Brain microvascular endothelial cell (primary cell): ENCODE data around the gene SUPT7L.
"Not testable (repeated sequence)": the region's sequence is repeated elsewhere in the genome, so short reads cannot be mapped to it uniquely, and the experiment has no call there.

ENCODE experiments used
- DNase-seq: peaks from one replicate; pipeline ENCODE4 v3.0.0-alpha.2; 2020
- H3K27ac ChIP-seq: fragments of 250-450 bp; sonication (Bioruptor Pico); 2 replicates; pipeline ENCODE4 v1.5.1; 2020; ENCODE audit warnings: mild to moderate bottlenecking, moderate library complexity
- H3K27me3 ChIP-seq: fragments of 250-450 bp; sonication (Bioruptor Pico); replicated peaks from 2 replicates; pipeline ENCODE4 v1.5.1; 2020; ENCODE audit warnings: mild to moderate bottlenecking
- H3K36me3 ChIP-seq: fragments of 250-450 bp; sonication (Bioruptor Pico); replicated peaks from 2 replicates; pipeline ENCODE4 v1.5.1; 2020; ENCODE audit warnings: mild to moderate bottlenecking
- H3K4me3 ChIP-seq: 2 replicates; pipeline ENCODE4 v1.5.1; 2011; ENCODE audit warnings: low read depth, mild to moderate bottlenecking, control low read depth, low read length, moderate library complexity
- in situ Hi-C: cut with HindIII; loops from 2 replicates; pipeline ENCODE4 v1.10.0; 2017; ENCODE audit warnings: low sequenced_read_pairs, low pct_ligation_motif_present
- TF ChIP-seq, protein P1 (sequence below): IDR thresholded peaks from 2 replicates; pipeline ENCODE4 v1.5.1; 2011; ENCODE audit warnings: low read depth, mild to moderate bottlenecking, moderate library complexity, low read length, control low read depth, inconsistent platforms; ENCODE audit errors: missing control alignments

Gene SUPT7L

DNA sequence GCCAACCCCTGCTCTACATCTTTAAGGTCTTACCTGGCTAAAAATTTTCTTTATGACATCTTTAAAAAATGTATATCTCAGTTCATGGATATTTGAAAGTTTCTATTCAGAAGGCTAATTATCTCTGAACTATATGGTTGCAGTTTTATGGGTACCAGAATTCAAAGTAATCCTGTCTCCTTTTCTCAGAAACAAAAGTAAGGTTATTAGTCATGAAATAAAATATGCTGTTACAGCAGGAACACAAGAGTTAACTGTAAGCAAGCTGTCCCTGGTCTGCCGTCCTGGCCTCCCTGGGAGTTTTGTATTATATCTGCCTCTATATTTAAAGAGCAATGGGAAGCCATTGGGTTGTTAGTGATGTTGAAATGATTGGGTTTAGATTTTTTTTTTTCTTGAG, 34.2 kb upstream of the SUPT7L start:
- in situ Hi-C loops, result no loop called here
- TF ChIP-seq, protein P1, sequence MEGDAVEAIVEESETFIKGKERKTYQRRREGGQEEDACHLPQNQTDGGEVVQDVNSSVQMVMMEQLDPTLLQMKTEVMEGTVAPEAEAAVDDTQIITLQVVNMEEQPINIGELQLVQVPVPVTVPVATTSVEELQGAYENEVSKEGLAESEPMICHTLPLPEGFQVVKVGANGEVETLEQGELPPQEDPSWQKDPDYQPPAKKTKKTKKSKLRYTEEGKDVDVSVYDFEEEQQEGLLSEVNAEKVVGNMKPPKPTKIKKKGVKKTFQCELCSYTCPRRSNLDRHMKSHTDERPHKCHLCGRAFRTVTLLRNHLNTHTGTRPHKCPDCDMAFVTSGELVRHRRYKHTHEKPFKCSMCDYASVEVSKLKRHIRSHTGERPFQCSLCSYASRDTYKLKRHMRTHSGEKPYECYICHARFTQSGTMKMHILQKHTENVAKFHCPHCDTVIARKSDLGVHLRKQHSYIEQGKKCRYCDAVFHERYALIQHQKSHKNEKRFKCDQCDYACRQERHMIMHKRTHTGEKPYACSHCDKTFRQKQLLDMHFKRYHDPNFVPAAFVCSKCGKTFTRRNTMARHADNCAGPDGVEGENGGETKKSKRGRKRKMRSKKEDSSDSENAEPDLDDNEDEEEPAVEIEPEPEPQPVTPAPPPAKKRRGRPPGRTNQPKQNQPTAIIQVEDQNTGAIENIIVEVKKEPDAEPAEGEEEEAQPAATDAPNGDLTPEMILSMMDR, result no peak

GRCh38 chr2:27690052-27690451, 26.6 kb upstream of the SUPT7L start:
- DNase-seq, result no peak
- Histone ChIP-seq H3K4me3 (no peak overlapping the region), H3K36me3 (peaks cover 25% of the 10 kb centered on the region), H3K27ac (no peak overlapping the region), H3K27me3 (no peaks in the 10 kb centered on the region)
- in situ Hi-C loops, result no loop called here
- TF ChIP-seq, protein P1, result no peak

More for the DNA sequence above, 34.2 kb upstream of the SUPT7L start:
- Histone ChIP-seq H3K27me3 (no peaks in the 10 kb centered on the region), H3K4me3 (no peak overlapping the region), H3K36me3 (peaks cover 4% of the 10 kb centered on the region), H3K27ac (no peak overlapping the region)
- DNase-seq, result no peak

DNA sequence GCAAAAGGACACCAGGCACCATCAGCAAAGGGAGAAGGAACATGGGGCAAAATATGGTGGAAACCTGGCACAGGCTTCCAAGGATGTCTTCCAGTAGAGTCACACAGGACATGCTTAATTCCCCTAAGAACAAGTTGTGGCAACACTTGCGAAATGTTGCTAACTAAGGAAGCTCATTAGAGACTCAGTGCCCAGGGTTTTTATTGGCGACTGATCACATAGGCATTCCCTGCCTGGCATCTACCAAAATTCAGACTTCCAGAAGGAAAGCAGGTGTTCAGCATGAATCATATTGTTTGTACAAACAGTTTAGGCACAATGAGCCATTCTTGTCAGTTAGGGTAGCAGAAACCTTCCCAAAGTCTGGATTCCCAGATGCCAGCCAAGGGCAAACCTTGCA, 26.0 kb upstream of the SUPT7L start:
- Histone ChIP-seq H3K36me3 (peaks cover 26% of the 10 kb centered on the region), H3K4me3 (no peak overlapping the region), H3K27ac (no peak overlapping the region), H3K27me3 (no peaks in the 10 kb centered on the region)
- TF ChIP-seq, protein P1, result no peak
- no peak for DNase-seq
- in situ Hi-C loops, result no loop called here

GRCh38 chr2:27687232-27687631, 23.8 kb upstream of the SUPT7L start:
- no peak overlapping the region for H3K27ac ChIP-seq
- in situ Hi-C loops, result no loop called here
- TF ChIP-seq, protein P1, result no peak
- H3K4me3 ChIP-seq, result no peak overlapping the region
- peaks cover 35% of the 10 kb centered on the region for H3K36me3 ChIP-seq
- no peak for DNase-seq
- no peaks in the 10 kb centered on the region for H3K27me3 ChIP-seq

DNA sequence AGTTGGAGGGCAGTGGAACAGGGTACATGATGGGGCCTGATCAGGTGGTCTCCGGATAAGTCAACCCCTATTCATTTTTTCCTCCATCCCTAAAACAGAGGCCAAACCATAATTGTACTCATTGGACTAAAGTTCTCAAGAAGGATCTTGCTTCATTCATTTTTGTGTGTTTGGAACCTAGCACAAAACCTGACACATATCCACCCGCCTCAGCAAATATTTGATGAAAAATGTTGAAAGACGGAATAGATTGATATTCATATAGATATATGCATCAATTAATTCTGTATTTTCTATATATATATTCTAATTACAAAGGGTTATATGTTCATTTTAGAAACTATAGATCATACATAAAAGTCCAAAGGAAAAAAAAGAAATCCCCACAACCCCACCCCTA, 22.2 kb upstream of the SUPT7L start:
- DNase-seq, result no peak
- Histone ChIP-seq H3K27me3 (no peaks in the 10 kb centered on the region), H3K36me3 (peaks cover 35% of the 10 kb centered on the region), H3K4me3 (no peak overlapping the region), H3K27ac (no peak overlapping the region)
- TF ChIP-seq, protein P1, result no peak
- in situ Hi-C loops, result no loop called here

GRCh38 chr2:27685006-27685405, 21.6 kb upstream of the SUPT7L start:
- H3K27ac ChIP-seq, H3K4me3 ChIP-seq, in situ Hi-C loops, DNase-seq, H3K27me3 ChIP-seq: not testable (repeated sequence)
- peaks cover 35% of the 10 kb centered on the region for H3K36me3 ChIP-seq
